ENCODE data around the gene ANKIB1. TPM values are rescaled to one million over a fixed set of nuclear protein-coding genes. Genes with fewer than 3 reads are reported as not detected.

Gene ANKIB1
- total RNA-seq, 1 experiment from 2014 or later = 57.2 TPM

- no peaks in the 10 kb centered on the region for H3K27me3 ChIP-seq (replicated peaks; ENCODE audit: control insufficient read depth, insufficient read depth, low read length)
- no TSS peak for BruUV-seq (replicated peaks)
- no peaks in the 10 kb centered on the region for H3K9me3 Mint-ChIP-seq (ENCODE audit: unreplicated experiment)
- peaks cover 5% of the 10 kb centered on the region for H3K36me3 Mint-ChIP-seq (ENCODE audit: insufficient read depth, unreplicated experiment)
- POLR2A ChIA-PET = no interaction called here
- no peak overlapping the region for H3K4me3 ChIP-seq (ENCODE audit: low read depth, low read length)
- no peak for TF ChIP-seq CTCF (IDR thresholded peaks at IDR 0.05; ENCODE audit: insufficient read depth in 1 of 2, low read depth in 1 of 2, low read length in 1 of 2, severe bottlenecking in 1 of 2, unreplicated experiment in 1 of 2)
- no peaks in the 10 kb centered on the region for H3K27me3 Mint-ChIP-seq (ENCODE audit: insufficient read depth, unreplicated experiment)
- peaks cover 10% of the 10 kb centered on the region for H3K4me1 Mint-ChIP-seq (ENCODE audit: low read depth, unreplicated experiment)
- intact Hi-C loops (cut with micrococcal nuclease; ENCODE audit: unreplicated experiment) = no loop called here
- no peaks in the 10 kb centered on the region for H3K9me3 ChIP-seq
- H3K4me1 ChIP-seq = peaks cover 6% of the 10 kb centered on the region; the same call in 1 of the 2 replicates
- CTCF ChIA-PET = no interaction called here
- H3K27ac Mint-ChIP-seq (ENCODE audit: unreplicated experiment) = no peak overlapping the region
- DNase-seq = no peak
- no peaks in the 10 kb centered on the region for H3K36me3 ChIP-seq (ENCODE audit: control insufficient read depth, insufficient read depth, low read length)
- no peak overlapping the region for H3K4me3 Mint-ChIP-seq (ENCODE audit: unreplicated experiment)
These were observed 52.0 kb downstream of the ANKIB1 start for GRCh38 chr7:92297736-92298135.

- no TSS peak for BruUV-seq (replicated peaks)
- no peaks in the 10 kb centered on the region for H3K27me3 Mint-ChIP-seq (ENCODE audit: insufficient read depth, unreplicated experiment)
- peaks cover 20% of the 10 kb centered on the region for H3K36me3 Mint-ChIP-seq (ENCODE audit: insufficient read depth, unreplicated experiment)
- ChIA-PET POLR2A (no interaction called here), CTCF (no interaction called here)
- peaks cover 7% of the 10 kb centered on the region for H3K4me1 Mint-ChIP-seq (ENCODE audit: low read depth, unreplicated experiment)
- H3K27ac Mint-ChIP-seq (ENCODE audit: unreplicated experiment) = no peak overlapping the region
- TF ChIP-seq CTCF (IDR thresholded peaks at IDR 0.05; ENCODE audit: insufficient read depth in 1 of 2, low read depth in 1 of 2, low read length in 1 of 2, severe bottlenecking in 1 of 2, unreplicated experiment in 1 of 2) = no peak
- no peak for DNase-seq
- H3K27me3 ChIP-seq (replicated peaks; ENCODE audit: control insufficient read depth, insufficient read depth, low read length) = no peaks in the 10 kb centered on the region
- no peaks in the 10 kb centered on the region for H3K9me3 ChIP-seq
- H3K36me3 ChIP-seq (ENCODE audit: control insufficient read depth, insufficient read depth, low read length) = no peaks in the 10 kb centered on the region
- H3K9me3 Mint-ChIP-seq (ENCODE audit: unreplicated experiment) = no peaks in the 10 kb centered on the region
- no peak overlapping the region for H3K4me3 ChIP-seq (ENCODE audit: low read depth, low read length)
- intact Hi-C loops (cut with micrococcal nuclease; ENCODE audit: unreplicated experiment) = no loop called here
- H3K4me3 Mint-ChIP-seq (ENCODE audit: unreplicated experiment) = no peak overlapping the region
- H3K4me1 ChIP-seq = no peaks in the 10 kb centered on the region
These were observed 58.0 kb downstream of the ANKIB1 start for GRCh38 chr7:92303761-92304160.

- Histone ChIP-seq H3K36me3 (ENCODE audit: control insufficient read depth, insufficient read depth, low read length) (no peaks in the 10 kb centered on the region), H3K9me3 (no peaks in the 10 kb centered on the region), H3K4me1 (no peaks in the 10 kb centered on the region), H3K27me3 (replicated peaks; ENCODE audit: control insufficient read depth, insufficient read depth, low read length) (no peaks in the 10 kb centered on the region), H3K4me3 (ENCODE audit: low read depth, low read length) (no peak overlapping the region)
- intact Hi-C loops (cut with micrococcal nuclease; ENCODE audit: unreplicated experiment) = no loop called here
- Mint-ChIP-seq H3K27ac (ENCODE audit: unreplicated experiment) (no peak overlapping the region), H3K36me3 (ENCODE audit: insufficient read depth, unreplicated experiment) (peaks cover 20% of the 10 kb centered on the region), H3K4me3 (ENCODE audit: unreplicated experiment) (no peak overlapping the region), H3K9me3 (ENCODE audit: unreplicated experiment) (no peaks in the 10 kb centered on the region), H3K27me3 (ENCODE audit: insufficient read depth, unreplicated experiment) (no peaks in the 10 kb centered on the region), H3K4me1 (ENCODE audit: low read depth, unreplicated experiment) (peaks cover 7% of the 10 kb centered on the region)
- POLR2A ChIA-PET = no interaction called here
- CTCF ChIA-PET = no interaction called here
- BruUV-seq (replicated peaks) = no TSS peak
- no peak for DNase-seq
- no peak for TF ChIP-seq CTCF (IDR thresholded peaks at IDR 0.05; ENCODE audit: insufficient read depth in 1 of 2, low read depth in 1 of 2, low read length in 1 of 2, severe bottlenecking in 1 of 2, unreplicated experiment in 1 of 2)
These were observed 58.7 kb downstream of the ANKIB1 start for GRCh38 chr7:92304406-92304893.

Measured in Caco-2 (cell line).